Smooth muscle cell (in vitro differentiated cells): ENCODE measurements around the gene P4HA3. TPM values are rescaled to one million over a fixed set of nuclear protein-coding genes. Genes with fewer than 3 reads are reported as not detected.
"Not testable (repeated sequence)": the region's sequence is repeated elsewhere in the genome, so short reads cannot be mapped to it uniquely, and the experiment has no call there.

Source experiments
- DNase-seq: peaks from one replicate; lab custom pipeline; 2025; ENCODE audit not compliant: unreplicated experiment; lab: John Stamatoyannopoulos, UW
- H2AFZ ChIP-seq: fragments of 200-600 bp; sonication (generic); 2 replicates; pipeline ENCODE4 v1.6.0; 2016; ENCODE audit warnings: antibody characterized with exemption, low read depth, mild to moderate bottlenecking
- H3F3A ChIP-seq: fragments of 200-600 bp; sonication (generic); 2 replicates; pipeline ENCODE4 v1.6.0; 2017; ENCODE audit warnings: antibody characterized with exemption, low read depth
- H3K27ac ChIP-seq: fragments of 200-600 bp; sonication (generic); 2 replicates; pipeline ENCODE4 v1.5.1; 2016; ENCODE audit warnings: low read depth, mild to moderate bottlenecking
- H3K27me3 ChIP-seq: fragments of 200-600 bp; sonication (generic); 2 replicates; pipeline ENCODE4 v1.6.1; 2016; ENCODE audit warnings: low read depth, mild to moderate bottlenecking
- H3K36me3 ChIP-seq: fragments of 200-600 bp; sonication (generic); 2 replicates; pipeline ENCODE4 v1.5.1; 2016; ENCODE audit warnings: low read depth
- H3K4me1 ChIP-seq: fragments of 200-600 bp; sonication (generic); 2 replicates; pipeline ENCODE4 v1.5.1; 2016; ENCODE audit warnings: low read depth
- H3K4me2 ChIP-seq: fragments of 200-600 bp; sonication (generic); 2 replicates; pipeline ENCODE4 v1.6.0; 2016; ENCODE audit warnings: mild to moderate bottlenecking
- H3K4me3 ChIP-seq: fragments of 200-600 bp; sonication (generic); 2 replicates; pipeline ENCODE4 v1.5.1; 2016; ENCODE audit warnings: mild to moderate bottlenecking
- H3K79me2 ChIP-seq: fragments of 200-600 bp; sonication (generic); 2 replicates; pipeline ENCODE4 v1.6.0; 2016; ENCODE audit warnings: low read depth, mild to moderate bottlenecking
- H3K9ac ChIP-seq: fragments of 200-600 bp; sonication (generic); 2 replicates; pipeline ENCODE4 v1.6.0; 2016; ENCODE audit warnings: low read depth
- H3K9me3 ChIP-seq: fragments of 200-600 bp; sonication (generic); replicated peaks from 2 replicates; pipeline ENCODE4 v1.5.1; 2016; ENCODE audit warnings: low read depth
- H4K20me1 ChIP-seq: fragments of 200-600 bp; sonication (generic); 2 replicates; pipeline ENCODE4 v1.6.0; 2016; ENCODE audit warnings: low read depth
- WGBS: methylation state at CpG from one replicate; pipeline ENCODE4 v1.1.7; 2016; ENCODE audit warnings: low lambda C conversion rate; 5-methylcytosine and 5-hydroxymethylcytosine counted together
- polyA plus RNA-seq: library from polyadenylated mRNA; unstranded; fragments of >200 nt; fragmentation: Nextera tagmentation; extraction: Ambion mirVana; gene quantifications from 2 replicates; pipeline ENCODE4 v1.2.1, GENCODE V29; 2016
- total RNA-seq: library from RNA; depleted of rRNA; stranded (reverse); fragments of >200 nt; gene quantifications from 2 replicates; pipeline ENCODE4 v1.2.3, GENCODE V29; 2014
- TF ChIP-seq, protein P1 (sequence below): fragments of 200-600 bp; sonication (generic); IDR thresholded peaks from 2 replicates; pipeline ENCODE4 v1.5.1; 2017; ENCODE audit warnings: borderline replicate concordance, mild to moderate bottlenecking, antibody characterized with exemption; ENCODE audit not compliant: insufficient read depth, poor library complexity, severe bottlenecking

Gene P4HA3
- total and polyA plus RNA-seq, 2 experiments from 2014 or later, result 6.9 to 18.9 TPM

DNA sequence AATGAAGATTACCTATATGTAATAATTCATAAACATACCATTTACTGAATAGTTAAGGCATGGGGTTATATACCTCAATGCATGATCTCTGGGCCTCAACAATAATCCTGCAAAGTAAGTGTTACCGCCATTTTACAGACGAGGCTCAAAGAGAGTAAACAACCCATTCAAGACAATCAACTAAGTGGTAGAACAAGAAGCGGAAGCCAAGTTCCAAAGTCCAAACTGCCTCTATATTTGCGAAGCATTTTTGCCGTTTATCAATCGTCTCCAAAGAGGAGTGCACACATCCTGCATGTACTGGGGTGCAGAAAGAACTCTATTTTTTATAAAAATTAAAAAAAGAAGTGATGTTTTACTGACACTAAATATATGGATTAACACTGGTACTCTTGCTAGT, 27.5 kb upstream of the P4HA3 start:
- TF ChIP-seq, protein P1, sequence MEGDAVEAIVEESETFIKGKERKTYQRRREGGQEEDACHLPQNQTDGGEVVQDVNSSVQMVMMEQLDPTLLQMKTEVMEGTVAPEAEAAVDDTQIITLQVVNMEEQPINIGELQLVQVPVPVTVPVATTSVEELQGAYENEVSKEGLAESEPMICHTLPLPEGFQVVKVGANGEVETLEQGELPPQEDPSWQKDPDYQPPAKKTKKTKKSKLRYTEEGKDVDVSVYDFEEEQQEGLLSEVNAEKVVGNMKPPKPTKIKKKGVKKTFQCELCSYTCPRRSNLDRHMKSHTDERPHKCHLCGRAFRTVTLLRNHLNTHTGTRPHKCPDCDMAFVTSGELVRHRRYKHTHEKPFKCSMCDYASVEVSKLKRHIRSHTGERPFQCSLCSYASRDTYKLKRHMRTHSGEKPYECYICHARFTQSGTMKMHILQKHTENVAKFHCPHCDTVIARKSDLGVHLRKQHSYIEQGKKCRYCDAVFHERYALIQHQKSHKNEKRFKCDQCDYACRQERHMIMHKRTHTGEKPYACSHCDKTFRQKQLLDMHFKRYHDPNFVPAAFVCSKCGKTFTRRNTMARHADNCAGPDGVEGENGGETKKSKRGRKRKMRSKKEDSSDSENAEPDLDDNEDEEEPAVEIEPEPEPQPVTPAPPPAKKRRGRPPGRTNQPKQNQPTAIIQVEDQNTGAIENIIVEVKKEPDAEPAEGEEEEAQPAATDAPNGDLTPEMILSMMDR, result no peak
- Histone ChIP-seq H2AFZ (no peak overlapping the region), H3K4me1 (no peaks in the 10 kb centered on the region), H3K36me3 (peaks cover 25% of the 10 kb centered on the region), H3K27ac (no peak overlapping the region), H3K9ac (no peak overlapping the region), H3K27me3 (no peaks in the 10 kb centered on the region), H4K20me1 (no peaks in the 10 kb centered on the region), H3K9me3 (no peaks in the 10 kb centered on the region), H3F3A (no peaks in the 10 kb centered on the region), H3K79me2 (no peaks in the 10 kb centered on the region), H3K4me2 (no peak overlapping the region), H3K4me3 (no peak overlapping the region)
- no peak for DNase-seq
- 93% methylated on average over 6 of the region's 6 CpGs for WGBS

DNA sequence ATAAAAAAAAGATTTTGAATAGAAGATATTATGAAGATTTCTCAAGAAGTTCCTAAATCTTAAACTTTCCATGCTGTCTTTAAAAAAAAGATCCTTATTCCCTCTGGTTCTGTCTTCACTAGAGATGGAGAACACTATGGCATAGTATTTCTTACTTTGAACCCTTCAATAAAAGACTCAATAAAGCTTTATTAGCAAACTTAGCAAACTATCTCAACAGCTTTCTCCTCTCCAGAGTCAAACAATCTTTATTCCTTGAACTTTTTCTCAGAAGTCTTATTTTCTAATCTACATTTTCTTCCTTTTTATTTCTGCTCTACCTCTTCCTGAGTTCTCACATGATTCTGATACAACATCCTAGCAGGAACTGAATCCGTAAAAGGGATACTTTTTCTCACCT, 21.8 kb upstream of the P4HA3 start:
- TF ChIP-seq, protein P1, result no peak
- Histone ChIP-seq H3K27me3 (no peaks in the 10 kb centered on the region), H2AFZ (no peak overlapping the region), H3K9me3 (no peaks in the 10 kb centered on the region), H3K4me3 (no peak overlapping the region), H3K27ac (no peak overlapping the region), H3K4me1 (no peaks in the 10 kb centered on the region), H3K9ac (no peak overlapping the region), H3K79me2 (no peaks in the 10 kb centered on the region), H4K20me1 (no peaks in the 10 kb centered on the region), H3K36me3 (peaks cover 15% of the 10 kb centered on the region), H3F3A (no peaks in the 10 kb centered on the region), H3K4me2 (no peak overlapping the region)
- WGBS, result 88% methylated on average over 1 of the region's 1 CpG
- DNase-seq, result no peak

DNA sequence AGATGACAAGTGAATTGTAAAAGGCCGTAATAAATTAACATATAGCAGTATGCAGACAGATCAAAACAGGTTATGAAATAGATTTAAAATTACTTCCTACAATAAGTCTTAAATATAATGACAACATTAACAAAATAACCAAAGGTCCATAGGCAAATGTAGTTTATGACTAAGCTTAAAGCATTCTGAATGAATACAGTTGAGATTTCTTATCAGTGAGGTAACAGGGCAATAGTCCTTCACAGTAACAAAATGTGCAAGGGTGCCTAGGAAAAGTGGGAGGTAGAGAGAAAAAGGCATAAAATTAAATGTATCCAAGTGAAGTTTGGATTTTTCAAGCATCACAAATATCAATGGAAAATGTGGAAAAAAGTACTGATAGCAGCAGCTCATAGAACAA, 20.9 kb upstream of the P4HA3 start:
- Histone ChIP-seq H3K9me3 (no peaks in the 10 kb centered on the region), H3K36me3 (peaks cover 8% of the 10 kb centered on the region), H2AFZ (no peak overlapping the region), H3K4me3 (no peak overlapping the region), H3F3A (no peaks in the 10 kb centered on the region), H3K27me3 (no peaks in the 10 kb centered on the region), H3K79me2 (no peaks in the 10 kb centered on the region), H4K20me1 (no peaks in the 10 kb centered on the region), H3K4me1 (no peaks in the 10 kb centered on the region), H3K27ac (no peak overlapping the region), H3K9ac (no peak overlapping the region), H3K4me2 (no peak overlapping the region)
- TF ChIP-seq, protein P1, result no peak
- no peak for DNase-seq
- WGBS, result 100% methylated on average over 1 of the region's 1 CpG

DNA sequence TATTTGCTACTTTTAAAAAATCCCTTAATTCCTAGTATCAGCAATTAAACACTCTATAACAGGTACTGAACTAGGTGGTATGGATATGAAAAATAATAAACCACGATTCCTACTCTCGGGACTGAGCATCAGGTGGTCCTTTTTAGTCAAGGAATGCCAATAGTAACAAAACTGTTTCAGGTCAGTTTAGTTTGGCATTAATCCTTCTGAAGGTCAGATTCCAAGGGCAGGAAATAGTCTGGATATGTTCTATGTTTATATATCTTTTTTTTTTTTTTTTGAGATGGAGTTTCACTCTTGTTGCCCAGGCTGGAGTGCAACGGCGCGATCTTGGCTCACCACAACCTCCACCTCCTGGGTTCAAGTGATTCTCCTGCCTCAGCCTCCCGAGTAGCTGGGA, 19.6 kb upstream of the P4HA3 start:
- WGBS, result 99% methylated on average over 6 of the region's 6 CpGs

More for the DNA sequence above, 19.6 kb upstream of the P4HA3 start:
- H3K36me3 ChIP-seq, H3K79me2 ChIP-seq, H3K4me1 ChIP-seq, H2AFZ ChIP-seq, H4K20me1 ChIP-seq, H3F3A ChIP-seq, H3K27me3 ChIP-seq, DNase-seq, H3K9ac ChIP-seq, H3K9me3 ChIP-seq, H3K4me3 ChIP-seq: not testable (repeated sequence)
- peak overlapping the region; percentile 66 for H3K27ac ChIP-seq
- H3K4me2 ChIP-seq, result peak overlapping the region; percentile 45
